CD4-positive, alpha-beta T cell treated with Interleukin-6 for 4 hours (primary cell): ENCODE measurements around the gene TEKT1.
"Not testable (repeated sequence)": the region's sequence is repeated elsewhere in the genome, so short reads cannot be mapped to it uniquely, and the experiment has no call there.

ENCODE experiments used
- DNase-seq: peaks from one replicate; pipeline ENCODE4 v3.0.0-alpha.2; 2020; ENCODE audit warnings: mixed read lengths

TEKT1 gene

GRCh38 chr17:6812295-6812694, 19.2 kb downstream of the TEKT1 start:
- DNase-seq, result no peak

DNA sequence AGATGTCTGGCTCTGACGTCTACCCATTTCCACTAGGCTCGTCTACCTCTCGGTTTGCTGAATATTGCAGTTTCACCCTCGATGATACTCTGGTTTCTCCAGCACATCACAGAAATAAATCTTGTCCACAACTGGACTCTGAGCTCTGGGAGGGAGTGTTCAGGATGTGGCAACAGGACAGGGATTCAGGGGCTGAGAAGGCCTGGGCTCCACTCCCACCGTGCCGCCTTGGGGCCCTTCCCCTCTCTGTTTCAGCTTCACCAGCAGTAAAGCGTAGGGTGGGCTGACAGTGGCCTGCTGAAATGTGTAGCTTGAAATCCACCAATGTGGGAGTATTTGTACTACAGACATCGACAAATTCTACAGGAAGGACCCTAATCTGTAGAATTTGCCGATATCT, 20.0 kb downstream of the TEKT1 start:
- DNase-seq, result no peak

DNA sequence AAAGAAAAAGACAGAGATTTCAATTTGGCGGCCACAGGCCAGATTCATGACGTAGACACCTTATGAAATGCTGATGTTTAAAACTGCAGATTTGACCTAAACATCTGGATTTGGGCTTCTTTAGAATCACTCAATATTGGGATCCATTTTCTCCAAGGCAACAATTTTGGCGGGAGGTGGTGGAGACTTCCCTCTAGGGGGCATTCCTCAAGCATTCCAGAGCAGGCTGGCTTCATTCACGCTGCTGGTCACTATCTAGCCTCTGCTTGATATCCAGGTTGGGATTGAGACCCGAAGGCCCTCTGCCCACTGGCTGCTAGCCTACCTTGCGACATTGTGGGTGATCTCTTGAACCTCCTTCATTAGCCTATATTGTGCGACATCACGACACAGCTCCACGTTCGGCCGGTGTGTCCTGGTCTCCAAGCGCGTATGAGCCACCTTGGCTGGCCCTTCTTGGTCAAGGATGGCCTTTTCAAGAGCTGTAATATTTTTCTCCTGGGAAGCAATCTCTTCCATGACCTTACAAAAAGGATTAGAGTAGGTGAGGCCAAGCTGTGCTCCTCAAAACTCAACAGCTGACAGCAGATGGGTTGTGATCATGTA, 31.0 kb downstream of the TEKT1 start:
- no peak for DNase-seq

DNA sequence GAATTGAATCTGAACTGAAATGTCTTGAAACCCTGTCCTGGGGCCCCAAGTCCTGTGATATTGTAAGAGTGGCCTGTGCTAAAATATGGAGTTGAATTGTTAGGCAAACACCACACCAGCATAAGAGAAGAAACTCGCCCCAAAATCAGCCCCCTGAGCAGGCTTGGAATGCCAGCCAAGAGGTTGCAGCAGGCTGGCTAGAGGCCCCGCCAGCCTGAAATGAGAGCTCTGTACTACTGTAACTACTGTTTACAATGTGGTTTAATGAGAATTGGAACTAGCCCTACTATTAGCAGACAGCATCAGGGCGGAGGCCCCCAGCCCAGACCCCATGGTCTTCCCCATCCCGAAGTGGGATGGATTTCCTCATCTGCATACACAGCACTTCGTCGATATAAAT, 31.8 kb downstream of the TEKT1 start:
- DNase-seq, result no peak

- DNase-seq, result no peak
Observed at GRCh38 chr17:6797718-6798351, 33.7 kb downstream of the TEKT1 start.

DNA sequence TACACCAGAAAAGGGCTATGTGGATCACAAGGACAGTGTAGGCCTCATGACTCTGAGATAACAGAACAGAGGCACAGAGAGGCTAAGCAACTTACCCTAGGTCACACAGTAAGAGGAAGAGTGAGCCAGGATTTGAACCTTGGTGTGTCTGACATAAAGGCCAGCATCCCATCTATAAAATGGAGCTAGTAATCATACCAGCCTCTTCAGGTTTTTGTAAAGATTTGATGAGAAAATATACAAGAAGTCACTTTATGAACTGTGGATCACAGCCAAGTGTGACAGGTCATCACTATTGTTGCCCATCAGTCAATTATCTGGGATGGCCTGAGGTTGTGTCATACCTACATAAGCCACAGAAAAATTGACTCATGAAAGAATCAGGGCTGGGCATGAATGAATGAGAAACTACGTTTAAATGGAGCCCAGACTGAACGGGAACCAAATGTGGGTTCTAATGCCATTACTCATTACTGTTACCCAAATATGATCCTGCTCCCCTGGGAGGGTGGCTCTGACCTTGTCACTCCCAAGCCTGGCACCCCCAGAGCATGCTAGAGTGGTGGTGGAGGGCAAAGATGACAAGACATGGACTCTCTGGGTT, 34.5 kb downstream of the TEKT1 start:
- no peak for DNase-seq

GRCh38 chr17:6796017-6796886, 35.3 kb downstream of the TEKT1 start:
- no peak for DNase-seq

GRCh38 chr17:6793748-6794493, 37.6 kb downstream of the TEKT1 start:
- DNase-seq, result no peak

DNA sequence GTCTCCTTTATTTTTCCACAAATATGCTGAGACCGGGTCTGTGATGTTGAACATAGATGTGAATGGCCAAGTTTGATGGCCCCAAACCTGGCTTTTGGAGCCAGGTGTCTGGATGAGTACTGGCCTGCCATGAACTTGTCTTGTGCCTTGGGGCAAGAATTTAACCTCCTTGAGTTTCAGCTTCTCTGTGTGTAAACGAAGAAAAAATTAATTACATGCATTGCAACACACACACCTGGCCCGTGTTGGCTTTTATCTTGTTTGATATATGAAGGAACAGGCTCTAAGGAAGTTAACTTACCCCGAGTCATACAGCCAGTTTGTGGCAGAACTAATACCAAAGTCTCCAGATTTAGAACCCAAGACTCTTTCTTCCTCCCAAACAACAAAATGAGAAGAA, 42.4 kb downstream of the TEKT1 start:
- DNase-seq, result no peak

GRCh38 chr17:6787081-6787693, 44.3 kb downstream of the TEKT1 start:
- DNase-seq, result no peak

DNA sequence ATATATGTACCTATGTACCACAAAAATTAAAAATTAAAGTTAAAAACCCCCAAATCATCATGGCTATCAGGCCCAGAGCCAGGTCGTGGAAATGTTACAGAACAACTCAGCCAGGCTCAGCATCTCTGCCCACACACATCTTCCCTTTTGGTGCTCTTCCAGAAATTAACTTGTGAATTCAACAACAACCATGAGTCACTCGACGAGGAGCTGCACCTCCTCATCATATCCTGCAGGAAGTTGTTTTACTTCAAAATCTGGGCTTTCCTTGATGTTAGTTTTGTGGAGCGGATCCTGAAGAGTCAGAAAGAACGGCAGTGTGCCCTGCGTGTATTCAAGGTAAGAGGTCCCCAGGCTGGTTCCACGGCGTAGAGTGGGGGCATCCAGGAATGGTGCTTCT, 44.9 kb downstream of the TEKT1 start:
- DNase-seq, result no peak

DNA sequence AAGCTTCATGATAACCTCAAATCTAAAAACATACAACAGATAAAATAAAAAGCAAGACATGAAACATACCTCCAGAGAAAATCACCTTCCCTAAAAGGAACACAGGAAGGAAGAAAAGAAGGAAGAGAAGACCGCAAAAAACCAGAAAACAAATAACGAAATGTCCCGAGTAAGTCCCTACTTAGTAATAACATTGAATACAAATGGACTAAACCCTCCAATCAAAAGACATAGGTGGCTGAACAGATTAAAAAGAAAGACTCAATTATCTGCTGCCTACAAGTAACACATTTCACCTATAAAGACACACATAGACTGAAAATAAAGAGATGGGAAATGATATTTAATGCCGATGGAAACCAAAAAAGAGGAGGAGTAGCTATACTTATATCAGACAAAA, 49.3 kb downstream of the TEKT1 start:
- no peak for DNase-seq

DNA sequence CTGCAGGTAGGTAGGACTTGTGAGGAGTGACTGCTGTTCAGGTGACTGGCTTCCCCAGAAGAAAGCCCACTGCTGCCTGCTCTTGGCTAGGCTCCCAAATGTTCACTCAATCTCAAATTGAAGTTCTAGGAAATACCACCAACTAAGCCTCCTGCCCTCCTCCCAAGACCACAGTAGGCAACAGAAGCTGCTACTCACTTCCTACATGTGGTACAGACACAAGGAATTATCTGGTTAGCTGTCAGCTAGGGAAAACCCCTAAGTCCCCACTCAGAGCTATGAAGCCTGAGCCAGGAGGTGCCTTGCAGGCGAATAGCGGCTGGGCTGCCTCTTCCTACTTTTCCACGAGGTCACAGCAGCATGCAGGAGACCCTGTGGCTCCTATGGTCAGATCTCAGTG, 50.6 kb downstream of the TEKT1 start:
- DNase-seq, result no peak

- no peak for DNase-seq
Observed at GRCh38 chr17:6780001-6780400, 51.5 kb downstream of the TEKT1 start.

- no peak for DNase-seq
Observed at GRCh38 chr17:6779411-6779810, 52.1 kb downstream of the TEKT1 start.

- peak; percentile 2 for DNase-seq
Observed at GRCh38 chr17:6775871-6776405, 55.6 kb downstream of the TEKT1 start, which contains the start of gene FBXO39. TSS of gene FBXO39 (plus strand) at chr17:6776215. CDS start at chr17:6779869, 3,654 bp downstream.

DNA sequence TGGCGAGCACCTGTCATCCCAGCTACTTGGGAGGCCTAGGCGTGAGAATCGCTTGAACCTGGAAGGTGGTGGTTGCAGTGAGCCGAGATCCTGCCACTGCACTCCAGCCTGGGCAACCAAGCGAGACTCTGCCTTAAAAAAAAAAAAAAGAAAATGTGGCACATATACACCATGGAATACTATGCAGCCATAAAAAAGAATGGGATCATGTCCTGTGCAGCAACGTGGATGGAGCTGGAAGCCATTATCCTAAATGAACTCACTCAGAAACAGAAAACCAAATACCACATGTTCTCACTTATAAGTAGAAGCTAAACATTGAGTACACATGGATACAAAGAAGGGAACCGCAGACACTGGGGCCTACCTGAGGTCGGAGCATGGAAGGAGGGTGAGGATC, 56.6 kb downstream of the TEKT1 start:
- not testable (repeated sequence) for DNase-seq

DNA sequence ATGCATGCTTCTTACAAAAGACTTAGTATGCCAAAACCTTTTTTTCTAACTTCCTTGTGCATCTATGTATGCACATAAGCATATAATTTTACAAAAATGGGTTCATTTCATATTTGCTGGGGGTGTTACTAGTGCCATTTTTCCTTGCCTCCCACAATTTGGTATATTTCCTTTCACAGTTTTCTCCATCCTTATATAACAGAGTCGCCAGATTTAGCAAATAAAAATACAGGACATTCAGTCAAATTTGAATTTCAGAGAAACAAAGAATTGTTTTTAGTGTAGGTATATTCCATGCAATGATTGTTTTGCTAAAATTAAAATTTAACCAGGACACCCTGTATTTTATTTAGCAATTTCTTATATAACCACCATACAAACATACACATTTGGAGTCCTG, 59.5 kb downstream of the TEKT1 start:
- DNase-seq, result no peak

- no peak for DNase-seq
Observed at GRCh38 chr17:6768447-6768846, 63.1 kb downstream of the TEKT1 start.

DNA sequence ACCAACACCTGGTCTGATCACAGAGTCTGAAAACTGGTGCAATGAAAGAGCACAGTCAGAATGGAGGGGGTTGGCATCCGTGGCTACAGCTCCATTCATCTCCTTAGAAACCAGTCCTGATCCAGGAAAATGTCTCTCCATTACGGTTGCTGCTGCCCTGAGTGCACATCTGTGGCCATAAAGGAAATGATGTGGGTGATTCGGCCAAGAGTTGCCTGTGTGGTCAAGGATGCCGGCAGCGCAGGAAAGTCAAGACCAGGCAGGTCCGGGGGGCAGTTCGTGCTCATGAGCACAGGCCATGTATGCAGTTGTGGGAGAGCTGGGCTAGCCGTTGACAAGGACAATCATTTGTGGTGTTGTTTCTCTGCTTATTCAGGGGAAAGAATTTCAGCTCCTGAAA, 69.8 kb downstream of the TEKT1 start:
- DNase-seq, result no peak

GRCh38 chr17:6757747-6758146, 73.8 kb downstream of the TEKT1 start:
- DNase-seq, result no peak

- DNase-seq, result no peak
Observed at GRCh38 chr17:6756425-6757031, 75.0 kb downstream of the TEKT1 start.
